IMR-90 (cell line): ENCODE results near the gene GSTA5. TPM values are rescaled to one million over a fixed set of nuclear protein-coding genes. Genes with fewer than 3 reads are reported as not detected.
"Not testable (repeated sequence)": the region's sequence is repeated elsewhere in the genome, so short reads cannot be mapped to it uniquely, and the experiment has no call there.

Experiments
- ATAC-seq: fragments of 200-7000 bp; cut with Tn5 transposase; 2 replicates; pipeline ENCODE4 v1.9.1; 2020; ENCODE audit warnings: low read depth, mild to moderate bottlenecking, moderate library complexity
- BruUV-seq: library from RNA; stranded (reverse); fragments of 400-500 nt; replicated peaks from 2 replicates; lab custom pipeline; 2021; lab: Mats Ljungman, UMichigan
- CTCF ChIA-PET: fragments of 300-600 bp; formaldehyde crosslinking; extraction: SDS; loops from one replicate; lab custom pipeline; 2021; ENCODE audit warnings: antibody characterized with exemption; lab: Yijun Ruan, JAX
- POLR2A ChIA-PET: fragments of 300-600 bp; sonication (Branson Sonifier 250); formaldehyde crosslinking; loops from one replicate; lab custom pipeline; 2022; ENCODE audit warnings: antibody characterized with exemption; ENCODE audit not compliant: unreplicated experiment; lab: Charles Lee
- DNase-seq: peaks from one replicate; pipeline ENCODE4 v3.0.0; 2013
- H2AFZ ChIP-seq: replicated peaks from 2 replicates; pipeline ENCODE3; 2013; ENCODE audit warnings: low read length, mild to moderate bottlenecking; ENCODE audit not compliant: poor library complexity
- H2AK5ac ChIP-seq: 2 replicates; pipeline ENCODE4 v1.6.1; 2013; ENCODE audit warnings: low read depth, low read length, inconsistent platforms
- H2AK9ac ChIP-seq: replicated peaks from 2 replicates; pipeline ENCODE3; 2013; ENCODE audit warnings: mild to moderate bottlenecking, low read depth, low read length, moderate library complexity; ENCODE audit not compliant: poor library complexity
- H2BK120ac ChIP-seq: 2 replicates; pipeline ENCODE4 v1.6.1; 2013; ENCODE audit warnings: low read depth, low read length, inconsistent platforms
- H2BK15ac ChIP-seq: 3 replicates; pipeline ENCODE4 v1.6.1; 2013; ENCODE audit warnings: low read depth, low read length, inconsistent platforms
- H2BK20ac ChIP-seq: 2 replicates; pipeline ENCODE4 v1.6.1; 2013; ENCODE audit warnings: low read depth, mild to moderate bottlenecking, inconsistent platforms, low read length, moderate library complexity
- H2BK5ac ChIP-seq: 2 replicates; pipeline ENCODE4 v1.6.1; 2013; ENCODE audit warnings: mild to moderate bottlenecking, low read depth, low read length, inconsistent platforms; ENCODE audit not compliant: poor library complexity, severe bottlenecking
- H3K14ac ChIP-seq: replicated peaks from 2 replicates; pipeline ENCODE4 v1.6.1; 2013; ENCODE audit warnings: low read depth, low read length, inconsistent platforms
- H3K18ac ChIP-seq: 2 replicates; pipeline ENCODE4 v1.6.1; 2013; ENCODE audit warnings: low read depth, low read length, control low read depth
- H3K23ac ChIP-seq: 2 replicates; pipeline ENCODE4 v1.6.1; 2013; ENCODE audit warnings: low read depth, low read length, inconsistent platforms
- H3K27ac ChIP-seq: 2 replicates; pipeline ENCODE4 v1.5.1; 2013; ENCODE audit warnings: mild to moderate bottlenecking, control low read depth, low read length; ENCODE audit not compliant: insufficient read depth
- H3K27me3 ChIP-seq: 2 replicates; pipeline ENCODE4 v1.6.1; 2013; ENCODE audit warnings: low read length; ENCODE audit not compliant: control insufficient read depth, insufficient read depth
- H3K36me3 ChIP-seq: 2 replicates; pipeline ENCODE4 v1.6.1; 2013; ENCODE audit warnings: low read length, mixed read lengths; ENCODE audit not compliant: control insufficient read depth, insufficient read depth
- H3K4ac ChIP-seq: 2 replicates; pipeline ENCODE4 v1.6.1; 2013; ENCODE audit warnings: low read depth, low read length, inconsistent platforms
- H3K4me1 ChIP-seq: 2 replicates; pipeline ENCODE4 v1.6.1; 2013; ENCODE audit warnings: low read length, mixed read lengths; ENCODE audit not compliant: control insufficient read depth, insufficient read depth
- H3K4me2 ChIP-seq: 2 replicates; pipeline ENCODE4 v1.6.1; 2013; ENCODE audit warnings: low read depth, mild to moderate bottlenecking, control low read depth, low read length, moderate library complexity
- H3K4me3 ChIP-seq: 2 replicates; pipeline ENCODE4 v1.5.1; 2013; ENCODE audit warnings: low read depth, mild to moderate bottlenecking, control low read depth, low read length, moderate library complexity; ENCODE audit not compliant: insufficient read depth
- H3K56ac ChIP-seq: 2 replicates; pipeline ENCODE4 v1.6.1; 2013; ENCODE audit warnings: low read length, inconsistent platforms; ENCODE audit not compliant: insufficient read depth; ENCODE audit errors: extremely low read depth
- H3K79me1 ChIP-seq, 2 experiments: 2 replicates each; pipeline ENCODE4 v1.6.1; 2013; ENCODE audit warnings: low read length in 2 of 2, inconsistent platforms in 1 of 2, low read depth in 1 of 2
- H3K9ac ChIP-seq: 2 replicates; pipeline ENCODE4 v1.6.1; 2013; ENCODE audit warnings: low read depth, low read length, control low read depth
- H3K9me1 ChIP-seq: 2 replicates; pipeline ENCODE4 v1.6.1; 2013; ENCODE audit warnings: low read length, inconsistent platforms; ENCODE audit not compliant: insufficient read depth
- H3K9me3 ChIP-seq: 2 replicates; pipeline ENCODE4 v1.6.1; 2013; ENCODE audit warnings: low read length; ENCODE audit not compliant: control insufficient read depth, insufficient read depth
- H4K20me1 ChIP-seq: 2 replicates; pipeline ENCODE4 v1.6.1; 2013; ENCODE audit warnings: low read length, inconsistent platforms; ENCODE audit not compliant: insufficient read depth
- H4K5ac ChIP-seq: 2 replicates; pipeline ENCODE4 v1.6.1; 2013; ENCODE audit warnings: mild to moderate bottlenecking, low read depth, low read length, control low read depth
- H4K8ac ChIP-seq, 2 experiments: 2 replicates each; pipeline ENCODE4 v1.6.1; 2013; ENCODE audit warnings: low read depth in 2 of 2, low read length in 2 of 2, control low read depth in 1 of 2, inconsistent platforms in 1 of 2
- H4K91ac ChIP-seq: 2 replicates; pipeline ENCODE4 v1.6.1; 2013; ENCODE audit warnings: low read depth, low read length, inconsistent platforms; ENCODE audit not compliant: insufficient read depth
- WGBS, 2 experiments: methylation state at CpG; one replicate each; pipeline versions ENCODE4 v1.1.5 to v1.1.7; 2013; ENCODE audit warnings: missing lambda C conversion rate in 2 of 2; ENCODE audit not compliant: insufficient read length in 1 of 2; ENCODE audit errors: extremely low coverage in 2 of 2; 5-methylcytosine and 5-hydroxymethylcytosine counted together
- dilution Hi-C: fragments of 300-500 bp; cut with HindIII; formaldehyde crosslinking; loops from one replicate; pipeline ENCODE4 v1.14.3; 2018; ENCODE audit warnings: low sequenced_read_pairs; ENCODE audit not compliant: unreplicated experiment
- in situ Hi-C: fragments of 300-500 bp; cut with MboI; formaldehyde crosslinking; loops from 3 replicates; pipeline ENCODE4 v1.14.3; 2019; ENCODE audit warnings: low sequenced_read_pairs, inconsistent platforms, mixed read lengths
- intact Hi-C: fragments of 100-400 bp; cut with micrococcal nuclease; formaldehyde crosslinking; loops from 2 replicates; pipeline ENCODE4 v1.10.0; 2022
- polyA plus RNA-seq, 3 experiments: library from polyadenylated mRNA; depleted of rRNA; stranded (reverse); fragments of >200 nt; gene quantifications; 2 replicates each; pipeline ENCODE4 v1.2.3, GENCODE V29; 2012; ENCODE audit warnings: low replicate concordance in 1 of 3
- total RNA-seq: library from RNA; depleted of rRNA; stranded (reverse); fragments of >200 nt; gene quantifications from 2 replicates; pipeline ENCODE4 v1.2.3, GENCODE V29; 2012

GSTA5 gene
- total and polyA plus RNA-seq, 2 of the 4 experiments (the other 2 are of a cell fraction), result not detected

DNA sequence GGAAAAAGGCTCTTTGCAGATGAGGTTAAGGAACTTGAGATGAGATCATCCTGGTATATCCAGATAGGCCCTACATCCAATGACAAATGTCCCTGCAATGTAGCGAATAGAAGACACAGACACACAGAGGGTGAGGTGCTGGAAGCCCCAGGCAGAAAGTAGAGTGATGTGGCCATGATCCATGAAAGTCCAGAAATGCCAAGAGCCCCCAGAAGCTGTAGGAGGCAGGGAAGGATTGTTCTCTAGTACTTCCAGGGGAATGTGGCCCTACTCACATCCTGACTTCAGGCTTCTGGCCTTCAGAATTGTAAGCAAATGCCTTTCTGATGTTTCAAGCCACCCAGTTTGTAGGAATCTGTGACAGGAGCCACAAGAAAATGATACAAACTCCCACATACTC, 51.0 kb downstream of the GSTA5 start:
- CTCF ChIA-PET, result not testable (repeated sequence)

More for the DNA sequence above, 51.0 kb downstream of the GSTA5 start:
- H3K4me2 ChIP-seq, H3K36me3 ChIP-seq, H3K4me1 ChIP-seq, H2AK9ac ChIP-seq, H3K79me1 ChIP-seq, H4K20me1 ChIP-seq, dilution Hi-C loops, intact Hi-C loops, H2BK15ac ChIP-seq, H4K5ac ChIP-seq, H2AK5ac ChIP-seq, H3K14ac ChIP-seq, BruUV-seq, H3K9me3 ChIP-seq, H3K27me3 ChIP-seq, POLR2A ChIA-PET, H3K4me3 ChIP-seq, H3K9me1 ChIP-seq, H3K56ac ChIP-seq, H3K9ac ChIP-seq: not testable (repeated sequence)
- Histone ChIP-seq H3K4ac (peak overlapping the region; percentile 91), H4K8ac (peak overlapping the region; percentile 49 to 85; a peak in 3 of 4 replicates), H2BK120ac (peak overlapping the region; percentile 69; the same call in 1 of the 2 replicates), H3K23ac (0 out of 2 replicates have a peak overlapping the region, but pooled peaks have one; percentile 31), H3K27ac (peak overlapping the region; percentile 83), H4K91ac (peak overlapping the region; percentile 43), H2BK20ac (peak overlapping the region; percentile 80; the same call in 1 of the 2 replicates), H2BK5ac (peak overlapping the region; percentile 99), H2AFZ (peak overlapping the region; percentile 63), H3K18ac (peak overlapping the region; percentile 96; the same call in 1 of the 2 replicates)
- no CpG with 5 or more reads among the region's 1 CpG for WGBS, 2 experiments
- in situ Hi-C loops, result loop anchor here (5.0 kb wide), 1 partner anchor 38 kb away; no protein-coding TSS in a partner anchor
- DNase-seq, result peak; percentile 56
- peak; percentile 84 for ATAC-seq
